ENCODE data around the gene ELAVL3.

DNA sequence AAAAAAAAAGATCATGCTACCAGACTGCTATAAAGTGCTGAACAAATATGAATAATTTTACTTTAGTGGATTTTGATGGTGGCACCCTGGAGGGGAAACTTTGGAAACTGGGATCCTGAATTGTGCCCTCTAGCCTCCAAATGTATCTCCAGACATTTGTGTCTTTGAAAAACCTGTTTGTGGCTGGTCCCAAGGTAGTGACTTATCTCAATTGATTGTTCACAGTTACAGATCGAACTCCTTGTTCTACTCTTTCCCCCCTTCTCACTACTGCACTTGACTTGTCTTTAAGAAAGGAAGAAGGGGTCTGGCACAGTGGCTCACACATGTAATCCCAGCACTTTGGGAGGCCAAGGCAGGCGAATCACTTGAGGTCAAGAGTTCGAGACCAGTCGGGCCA, 72.3 kb downstream of the ELAVL3 start:
- TF ChIP-seq POLR2AphosphoS5 (IDR thresholded peaks at IDR 0.05; ENCODE audit: low read depth, low read length): no peak
- no peak for TF ChIP-seq POLR2A (IDR thresholded peaks at IDR 0.05; ENCODE audit: low read depth, low read length)
- no peak for TF ChIP-seq TAF1 (IDR thresholded peaks at IDR 0.05; ENCODE audit: borderline replicate concordance, low read depth, low read length)

All from GM12892 (cell line).